WTC11 (cell line): Measurements from ENCODE around the gene MEPCE.

ENCODE experiments used
- ATF1 ChIP-seq: sonication (generic); formaldehyde crosslinking; IDR thresholded peaks from 2 replicates; pipeline ENCODE4 v1.8.1; 2023; ENCODE audit warnings: mild to moderate bottlenecking, moderate library complexity, missing genetic modification reagents
- NFYB ChIP-seq: sonication (generic); formaldehyde crosslinking; conservative IDR thresholded peaks from 2 replicates; pipeline ENCODE4 v1.8.0; 2022; ENCODE audit warnings: low read depth, missing genetic modification reagents
- SP1 ChIP-seq: sonication (generic); formaldehyde crosslinking; conservative IDR thresholded peaks from 2 replicates; pipeline ENCODE4 v1.8.1; 2022; ENCODE audit warnings: missing genetic modification reagents
- USF2 ChIP-seq: sonication (generic); formaldehyde crosslinking; IDR thresholded peaks from 2 replicates; pipeline ENCODE4 v1.8.1; 2023; ENCODE audit warnings: mild to moderate bottlenecking, missing genetic modification reagents, moderate library complexity
- TF ChIP-seq, protein P1 (sequence below): fragments of 200-600 bp; IDR thresholded peaks from 2 replicates; pipeline ENCODE4 v1.8.0; 2022; ENCODE audit warnings: antibody characterized with exemption

GRCh38 chr7:100456562-100456961 lies 26.9 kb downstream of the MEPCE start:
- TF ChIP-seq, protein P1, sequence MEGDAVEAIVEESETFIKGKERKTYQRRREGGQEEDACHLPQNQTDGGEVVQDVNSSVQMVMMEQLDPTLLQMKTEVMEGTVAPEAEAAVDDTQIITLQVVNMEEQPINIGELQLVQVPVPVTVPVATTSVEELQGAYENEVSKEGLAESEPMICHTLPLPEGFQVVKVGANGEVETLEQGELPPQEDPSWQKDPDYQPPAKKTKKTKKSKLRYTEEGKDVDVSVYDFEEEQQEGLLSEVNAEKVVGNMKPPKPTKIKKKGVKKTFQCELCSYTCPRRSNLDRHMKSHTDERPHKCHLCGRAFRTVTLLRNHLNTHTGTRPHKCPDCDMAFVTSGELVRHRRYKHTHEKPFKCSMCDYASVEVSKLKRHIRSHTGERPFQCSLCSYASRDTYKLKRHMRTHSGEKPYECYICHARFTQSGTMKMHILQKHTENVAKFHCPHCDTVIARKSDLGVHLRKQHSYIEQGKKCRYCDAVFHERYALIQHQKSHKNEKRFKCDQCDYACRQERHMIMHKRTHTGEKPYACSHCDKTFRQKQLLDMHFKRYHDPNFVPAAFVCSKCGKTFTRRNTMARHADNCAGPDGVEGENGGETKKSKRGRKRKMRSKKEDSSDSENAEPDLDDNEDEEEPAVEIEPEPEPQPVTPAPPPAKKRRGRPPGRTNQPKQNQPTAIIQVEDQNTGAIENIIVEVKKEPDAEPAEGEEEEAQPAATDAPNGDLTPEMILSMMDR = no peak
- TF ChIP-seq NFYB (CRISPR knock-in tag) (no peak), SP1 (CRISPR knock-in tag) (no peak), USF2 (CRISPR knock-in tag) (no peak), ATF1 (CRISPR knock-in tag) (no peak)
